ENCODE results near the gene VSNL1.
A peak's percentile ranks its signal among the peaks of the same experiment; 100 is the strongest.

DNA sequence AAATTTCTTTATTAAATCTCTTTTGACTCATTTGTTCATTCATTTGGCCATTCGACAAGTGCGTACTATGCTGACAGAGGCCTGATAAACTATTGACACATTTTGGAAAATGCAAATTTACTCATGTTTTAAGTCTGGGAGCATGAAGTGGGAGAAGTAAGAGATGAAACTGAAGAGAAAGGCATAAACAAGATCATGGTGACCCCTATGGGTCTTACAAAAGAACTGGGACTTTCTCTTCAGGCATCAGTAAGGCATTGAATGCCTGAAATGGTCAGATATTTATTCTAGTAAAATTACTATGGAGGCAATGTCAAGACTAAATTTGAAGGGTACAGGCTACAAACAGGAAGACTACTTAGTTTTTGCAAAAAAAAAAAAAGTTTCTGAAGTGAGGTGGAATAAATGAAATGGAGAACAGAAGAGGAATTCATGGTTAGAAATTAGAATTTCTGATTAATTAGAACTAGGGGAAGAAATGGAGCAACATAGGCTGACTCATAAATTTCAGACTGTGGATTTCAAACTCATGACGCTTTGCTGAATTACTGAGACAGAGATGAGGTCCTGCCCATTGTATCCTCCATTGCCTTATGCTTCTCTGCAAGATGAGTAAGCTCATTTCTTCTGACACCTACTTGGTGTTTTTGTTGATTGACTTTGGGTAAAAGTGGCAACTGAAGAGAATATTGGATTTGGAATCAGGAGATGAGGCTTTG is 32.7 kb downstream of the VSNL1 start:
- TF ChIP-seq, protein P1, sequence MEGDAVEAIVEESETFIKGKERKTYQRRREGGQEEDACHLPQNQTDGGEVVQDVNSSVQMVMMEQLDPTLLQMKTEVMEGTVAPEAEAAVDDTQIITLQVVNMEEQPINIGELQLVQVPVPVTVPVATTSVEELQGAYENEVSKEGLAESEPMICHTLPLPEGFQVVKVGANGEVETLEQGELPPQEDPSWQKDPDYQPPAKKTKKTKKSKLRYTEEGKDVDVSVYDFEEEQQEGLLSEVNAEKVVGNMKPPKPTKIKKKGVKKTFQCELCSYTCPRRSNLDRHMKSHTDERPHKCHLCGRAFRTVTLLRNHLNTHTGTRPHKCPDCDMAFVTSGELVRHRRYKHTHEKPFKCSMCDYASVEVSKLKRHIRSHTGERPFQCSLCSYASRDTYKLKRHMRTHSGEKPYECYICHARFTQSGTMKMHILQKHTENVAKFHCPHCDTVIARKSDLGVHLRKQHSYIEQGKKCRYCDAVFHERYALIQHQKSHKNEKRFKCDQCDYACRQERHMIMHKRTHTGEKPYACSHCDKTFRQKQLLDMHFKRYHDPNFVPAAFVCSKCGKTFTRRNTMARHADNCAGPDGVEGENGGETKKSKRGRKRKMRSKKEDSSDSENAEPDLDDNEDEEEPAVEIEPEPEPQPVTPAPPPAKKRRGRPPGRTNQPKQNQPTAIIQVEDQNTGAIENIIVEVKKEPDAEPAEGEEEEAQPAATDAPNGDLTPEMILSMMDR (IDR thresholded peaks at IDR 0.05): peak in 4 of 12 donors; percentile 13 to 35 (median 22)
- TF ChIP-seq POLR2A (IDR thresholded peaks at IDR 0.05): no peak
